ENCODE results near the gene TMEM135. TPM values are rescaled to one million over a fixed set of nuclear protein-coding genes. Genes with fewer than 3 reads are reported as not detected.

The TMEM135 gene
- total RNA-seq, 1 donor from 2014 or later = 22.3 TPM

DNA sequence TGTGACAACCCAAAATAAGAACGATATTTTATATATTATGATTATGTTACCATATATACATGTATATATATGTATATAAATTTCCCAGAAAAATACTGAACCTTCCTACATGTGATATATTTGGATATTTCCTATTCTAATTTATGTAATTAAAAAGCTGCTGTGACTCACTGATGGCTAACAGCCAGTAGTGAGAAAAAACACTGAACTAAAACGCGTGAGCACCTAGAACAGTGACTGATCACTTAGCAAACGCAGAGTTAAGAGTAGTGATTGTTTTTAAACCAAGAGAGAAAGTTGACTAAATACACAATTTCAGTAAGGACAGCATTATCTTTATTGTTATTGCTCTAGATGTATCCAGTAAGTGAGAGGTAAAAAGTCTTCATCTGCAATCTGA, 213.8 kb downstream of the TMEM135 start:
- Histone ChIP-seq H3K27ac (no peak overlapping the region), H3K4me3 (no peak overlapping the region), H3K9me3 (no peaks in the 10 kb centered on the region), H3K36me3 (no peaks in the 10 kb centered on the region), H3K27me3 (ENCODE audit: low read depth) (no peaks in the 10 kb centered on the region), H3K4me1 (no peaks in the 10 kb centered on the region)
- TF ChIP-seq CTCF (IDR thresholded peaks at IDR 0.05) = no peak
- intact Hi-C loops (cut with DNase I) = no loop called here
- no peak for DNase-seq
- ATAC-seq = no peak

DNA sequence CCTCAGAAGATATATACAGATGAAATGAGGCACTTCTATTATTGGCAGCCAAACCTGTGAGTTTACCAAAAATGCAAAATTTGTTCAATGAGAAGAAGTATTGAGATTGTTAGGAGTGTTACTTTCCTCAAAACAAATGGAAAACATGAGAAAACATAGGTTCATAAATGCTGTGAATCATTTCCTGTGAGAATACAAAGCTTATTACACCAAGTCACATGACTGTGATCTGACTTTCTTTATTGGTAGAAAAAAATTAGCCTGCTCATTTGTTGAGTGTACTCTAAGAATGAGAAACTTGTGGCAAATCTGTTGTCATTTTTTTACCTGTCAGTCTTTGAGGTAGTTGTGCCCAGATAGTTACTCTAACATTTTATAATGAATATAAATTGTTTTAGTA, 215.1 kb downstream of the TMEM135 start:
- no peaks in the 10 kb centered on the region for H3K4me1 ChIP-seq
- H3K4me3 ChIP-seq = no peak overlapping the region
- no peak for ATAC-seq
- DNase-seq = no peak
- no peaks in the 10 kb centered on the region for H3K36me3 ChIP-seq
- TF ChIP-seq CTCF (IDR thresholded peaks at IDR 0.05) = no peak
- H3K27ac ChIP-seq = no peak overlapping the region
- H3K27me3 ChIP-seq (ENCODE audit: low read depth) = no peaks in the 10 kb centered on the region
- intact Hi-C loops (cut with DNase I) = no loop called here
- no peaks in the 10 kb centered on the region for H3K9me3 ChIP-seq

DNA sequence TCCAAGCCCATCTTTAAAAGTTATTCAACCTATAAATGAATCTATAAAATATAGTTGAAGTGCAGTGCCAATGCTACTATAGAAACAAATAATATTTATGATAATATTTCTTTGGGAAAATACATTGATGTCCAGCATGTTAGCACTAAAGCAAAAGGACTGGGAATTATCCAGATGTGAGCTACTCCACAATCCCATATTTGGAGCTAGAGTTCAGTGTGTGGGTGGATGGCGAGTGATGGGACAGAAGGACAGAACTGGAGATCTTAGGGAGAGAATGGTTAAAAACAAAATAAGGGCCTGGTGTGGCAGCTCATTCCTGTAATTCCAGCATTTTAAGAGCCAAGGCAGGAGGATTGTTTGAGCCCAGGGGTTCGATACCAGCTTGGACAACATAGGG, 216.8 kb downstream of the TMEM135 start:
- H3K27ac ChIP-seq = no peak overlapping the region
- intact Hi-C loops (cut with DNase I) = no loop called here
- no peaks in the 10 kb centered on the region for H3K27me3 ChIP-seq (ENCODE audit: low read depth)
- no peak for DNase-seq
- H3K4me3 ChIP-seq = no peak overlapping the region
- ATAC-seq = no peak
- no peaks in the 10 kb centered on the region for H3K4me1 ChIP-seq
- TF ChIP-seq CTCF (IDR thresholded peaks at IDR 0.05) = no peak
- no peaks in the 10 kb centered on the region for H3K36me3 ChIP-seq
- H3K9me3 ChIP-seq = no peaks in the 10 kb centered on the region

- Histone ChIP-seq H3K4me1 (peaks cover 6% of the 10 kb centered on the region), H3K36me3 (no peaks in the 10 kb centered on the region), H3K4me3 (no peak overlapping the region), H3K27me3 (ENCODE audit: low read depth) (no peaks in the 10 kb centered on the region), H3K27ac (no peak overlapping the region), H3K9me3 (no peaks in the 10 kb centered on the region)
- intact Hi-C loops (cut with DNase I) = no loop called here
- no peak for TF ChIP-seq CTCF (IDR thresholded peaks at IDR 0.05)
- no peak for ATAC-seq
- DNase-seq = no peak
Measured at GRCh38 chr11:87255589-87255988, 217.9 kb downstream of the TMEM135 start.

GRCh38 chr11:87256694-87257340, 219.1 kb downstream of the TMEM135 start:
- Histone ChIP-seq H3K36me3 (no peaks in the 10 kb centered on the region), H3K4me3 (no peak overlapping the region), H3K4me1 (peaks cover 6% of the 10 kb centered on the region), H3K27me3 (ENCODE audit: low read depth) (no peaks in the 10 kb centered on the region), H3K27ac (no peak overlapping the region), H3K9me3 (no peaks in the 10 kb centered on the region)
- no peak for TF ChIP-seq CTCF (IDR thresholded peaks at IDR 0.05)
- intact Hi-C loops (cut with DNase I) = no loop called here
- DNase-seq = no peak
- no peak for ATAC-seq
